SK-N-MC (cell line): ENCODE data around the gene ACKR4.
"Not testable (repeated sequence)": the region's sequence is repeated elsewhere in the genome, so short reads cannot be mapped to it uniquely, and the experiment has no call there.

ENCODE experiments used
- DNase-seq: peaks from one replicate; pipeline ENCODE4 v3.0.0-alpha.2; 2011; ENCODE audit warnings: low read depth, low spot score
- H3K27ac ChIP-seq: fragments of 200-600 bp; sonication (generic); 2 replicates; pipeline ENCODE4 v1.5.1; 2016; ENCODE audit warnings: mixed run types
- H3K36me3 ChIP-seq: fragments of 200-600 bp; sonication (generic); 2 replicates; pipeline ENCODE4 v1.6.1; 2017; ENCODE audit warnings: antibody characterized with exemption, low read length, mixed read lengths; ENCODE audit not compliant: insufficient read depth
- H3K4me3 ChIP-seq: fragments of 200-600 bp; sonication (generic); 2 replicates; pipeline ENCODE4 v1.5.1; 2016
- H3K9ac ChIP-seq: fragments of 200-600 bp; sonication (generic); 2 replicates; pipeline ENCODE4 v1.8.0; 2017; ENCODE audit warnings: mixed run types, mixed read lengths; ENCODE audit not compliant: insufficient read length
- H3K9me3 ChIP-seq: fragments of 200-600 bp; sonication (generic); 2 replicates; pipeline ENCODE4 v1.6.1; 2017; ENCODE audit warnings: low read depth, mild to moderate bottlenecking, antibody characterized with exemption, low read length, moderate library complexity, mixed read lengths
- EZH2 ChIP-seq: fragments of 200-600 bp; sonication (generic); IDR thresholded peaks from one replicate; pipeline ENCODE4 v1.6.1; 2017; ENCODE audit warnings: antibody characterized with exemption
- FOXP2 ChIP-seq: optimal IDR thresholded peaks from 2 replicates; pipeline ENCODE3; 2011; ENCODE audit warnings: mild to moderate bottlenecking, moderate library complexity; ENCODE audit not compliant: insufficient read depth; ENCODE audit errors: extremely low read length, control extremely low read depth
- POLR2AphosphoS5 ChIP-seq: IDR thresholded peaks from 2 replicates; pipeline ENCODE4 v1.6.1; 2012; ENCODE audit warnings: mild to moderate bottlenecking, low read depth, low read length, borderline replicate concordance

ACKR4 gene

GRCh38 chr3:132596816-132597433 lies at the start of gene ACKR4:
Gene ACKR4 (plus strand): TSS chr3:132597270. CDS start chr3:132600398, 3,128 bp downstream.
- TF ChIP-seq EZH2 (no peak), FOXP2 (no peak), POLR2AphosphoS5 (no peak)
- DNase-seq, result no peak
- Histone ChIP-seq H3K9me3 (no peaks in the 10 kb centered on the region), H3K36me3 (no peaks in the 10 kb centered on the region), H3K4me3 (no peak within 1 kb of the TSS), H3K9ac (no peak within 1 kb of the TSS), H3K27ac (no peak within 1 kb of the TSS)

- Histone ChIP-seq H3K36me3 (no peaks in the 10 kb centered on the region), H3K9ac (no peak overlapping the region), H3K9me3 (no peaks in the 10 kb centered on the region), H3K4me3 (no peak overlapping the region), H3K27ac (no peak overlapping the region)
- TF ChIP-seq EZH2, result no peak
- no peak for TF ChIP-seq FOXP2
- no peak for TF ChIP-seq POLR2AphosphoS5
- no peak for DNase-seq
Observed at GRCh38 chr3:132549169-132549568, 47.9 kb upstream of the ACKR4 start.

GRCh38 chr3:132549890-132550578 lies 47.0 kb upstream of the ACKR4 start:
- DNase-seq, result no peak
- H3K9me3 ChIP-seq, result no peaks in the 10 kb centered on the region
- no peak overlapping the region for H3K9ac ChIP-seq
- no peak overlapping the region for H3K4me3 ChIP-seq
- H3K27ac ChIP-seq, result no peak overlapping the region
- no peak for TF ChIP-seq POLR2AphosphoS5
- TF ChIP-seq FOXP2, result no peak
- no peak for TF ChIP-seq EZH2
- no peaks in the 10 kb centered on the region for H3K36me3 ChIP-seq

- no peak overlapping the region for H3K9ac ChIP-seq
Observed at GRCh38 chr3:132550579-132551305, 46.3 kb upstream of the ACKR4 start.

GRCh38 chr3:132553826-132554225 lies 43.2 kb upstream of the ACKR4 start:
- H3K36me3 ChIP-seq, result no peaks in the 10 kb centered on the region
- H3K4me3 ChIP-seq, result no peak overlapping the region
- H3K27ac ChIP-seq, result no peak overlapping the region
- H3K9ac ChIP-seq, result no peak overlapping the region
- H3K9me3 ChIP-seq, result no peaks in the 10 kb centered on the region
- no peak for DNase-seq
- no peak for TF ChIP-seq POLR2AphosphoS5
- no peak for TF ChIP-seq EZH2
- no peak for TF ChIP-seq FOXP2

More at GRCh38 chr3:132550579-132551305, 46.3 kb upstream of the ACKR4 start:
- no peak overlapping the region for H3K27ac ChIP-seq
- H3K4me3 ChIP-seq, result no peak overlapping the region
- no peak for TF ChIP-seq POLR2AphosphoS5
- DNase-seq, result no peak
- no peaks in the 10 kb centered on the region for H3K36me3 ChIP-seq
- H3K9me3 ChIP-seq, result no peaks in the 10 kb centered on the region

- no peaks in the 10 kb centered on the region for H3K9me3 ChIP-seq
- H3K9ac ChIP-seq, result no peak overlapping the region
- DNase-seq, result no peak
Observed at GRCh38 chr3:132554437-132554836, 42.6 kb upstream of the ACKR4 start.

GRCh38 chr3:132555306-132556035 lies 41.6 kb upstream of the ACKR4 start:
- no peak for DNase-seq
- Histone ChIP-seq H3K9me3 (no peaks in the 10 kb centered on the region), H3K4me3 (no peak overlapping the region), H3K9ac (no peak overlapping the region), H3K27ac (no peak overlapping the region), H3K36me3 (no peaks in the 10 kb centered on the region)
- no peak for TF ChIP-seq EZH2
- no peak for TF ChIP-seq POLR2AphosphoS5
- no peak for TF ChIP-seq FOXP2

More at GRCh38 chr3:132554437-132554836, 42.6 kb upstream of the ACKR4 start:
- no peak for TF ChIP-seq EZH2
- TF ChIP-seq FOXP2, result no peak
- TF ChIP-seq POLR2AphosphoS5, result no peak
- H3K36me3 ChIP-seq, result no peaks in the 10 kb centered on the region
- H3K27ac ChIP-seq, result no peak overlapping the region
- H3K4me3 ChIP-seq, result no peak overlapping the region

- H3K9ac ChIP-seq, H3K27ac ChIP-seq, DNase-seq, H3K36me3 ChIP-seq, H3K9me3 ChIP-seq, H3K4me3 ChIP-seq: not testable (repeated sequence)
Observed at GRCh38 chr3:132556036-132556386, 41.1 kb upstream of the ACKR4 start.

GRCh38 chr3:132556508-132557159 lies 40.4 kb upstream of the ACKR4 start:
- no peak for DNase-seq
- Histone ChIP-seq H3K9ac (no peak overlapping the region), H3K4me3 (no peak overlapping the region), H3K27ac (no peak overlapping the region), H3K36me3 (no peaks in the 10 kb centered on the region; the same call in 1 of the 2 replicates), H3K9me3 (no peaks in the 10 kb centered on the region)
- no peak for TF ChIP-seq FOXP2
- no peak for TF ChIP-seq EZH2
- no peak for TF ChIP-seq POLR2AphosphoS5
